Activated CD8-positive, alpha-beta T cell treated with anti-CD3 and anti-CD28 coated beads, Interleukin-2, amount 10 ng/mL, durations not matched to agents 7 days and 5 days (primary cell): Measurements from ENCODE around the gene UBE2D3. TPM values are rescaled to one million over a fixed set of nuclear protein-coding genes. Genes with fewer than 3 reads are reported as not detected.

Experiments
- ATAC-seq: fragments of 150-1000 bp; cut with Tn5 transposase; one replicate; pipeline ENCODE4 v1.10.0; 2021; ENCODE audit warnings: moderate library complexity
- CTCF ChIA-PET: fragments of 350-600 bp; sonication (Branson Sonifier 250); formaldehyde crosslinking; loops from one replicate; lab custom pipeline; 2021; ENCODE audit warnings: antibody characterized with exemption; lab: Charles Lee
- POLR2A ChIA-PET: fragments of 350-600 bp; sonication (Branson Sonifier 250); formaldehyde crosslinking; loops from one replicate; lab custom pipeline; 2021; ENCODE audit warnings: antibody characterized with exemption; lab: Charles Lee
- DNase-seq: peaks from one replicate; pipeline ENCODE4 v3.0.0-alpha.2; 2020
- H3K27ac Mint-ChIP-seq: one replicate; pipeline ENCODE4 v1.8.0; 2021; ENCODE audit warnings: mild to moderate bottlenecking, mixed read lengths
- H3K27me3 Mint-ChIP-seq: one replicate; pipeline ENCODE4 v1.8.0; 2021; ENCODE audit warnings: low read depth, mixed read lengths
- H3K36me3 Mint-ChIP-seq: one replicate; pipeline ENCODE4 v1.8.0; 2021; ENCODE audit warnings: low read depth, mixed read lengths
- H3K4me1 Mint-ChIP-seq: one replicate; pipeline ENCODE4 v1.8.0; 2021; ENCODE audit warnings: low read depth, mixed read lengths
- H3K4me3 Mint-ChIP-seq: one replicate; pipeline ENCODE4 v1.8.0; 2021; ENCODE audit warnings: mild to moderate bottlenecking, mixed read lengths
- H3K9me3 Mint-ChIP-seq: one replicate; pipeline ENCODE4 v1.8.0; 2022; ENCODE audit warnings: mixed read lengths; ENCODE audit not compliant: insufficient read depth
- total RNA-seq, 2 experiments: library from RNA; stranded (reverse); gene quantifications; one replicate each; pipeline ENCODE4 v1.2.3, GENCODE V29; 2021

The UBE2D3 gene
- total RNA-seq, 2 experiments from 2014 or later = 388 to 409 TPM

GRCh38 chr4:102772738-102773340, 54.5 kb downstream of the UBE2D3 start:
- Mint-ChIP-seq H3K36me3 (no peaks in the 10 kb centered on the region), H3K4me1 (no peaks in the 10 kb centered on the region), H3K4me3 (no peak overlapping the region), H3K27me3 (peaks cover 6% of the 10 kb centered on the region), H3K27ac (no peak overlapping the region), H3K9me3 (no peaks in the 10 kb centered on the region)
- CTCF ChIA-PET = no interaction called here
- no peak for DNase-seq
- POLR2A ChIA-PET = no interaction called here
- ATAC-seq = no peak

- no peaks in the 10 kb centered on the region for H3K9me3 Mint-ChIP-seq
- CTCF ChIA-PET = no interaction called here
- no peak overlapping the region for H3K4me3 Mint-ChIP-seq
- peaks cover 4% of the 10 kb centered on the region for H3K27me3 Mint-ChIP-seq
- DNase-seq (no peak), ATAC-seq (no peak)
- H3K36me3 Mint-ChIP-seq = no peaks in the 10 kb centered on the region
- H3K27ac Mint-ChIP-seq = no peak overlapping the region
- POLR2A ChIA-PET = interaction anchor here (0.6 kb wide), 1 partner anchor 276 kb away, joined by 5 read pairs; no protein-coding TSS in a partner anchor
- H3K4me1 Mint-ChIP-seq = peaks cover 11% of the 10 kb centered on the region
Measured at GRCh38 chr4:102764901-102765300, 62.5 kb downstream of the UBE2D3 start.

GRCh38 chr4:102761906-102762305, 65.4 kb downstream of the UBE2D3 start:
- DNase-seq = no peak
- H3K9me3 Mint-ChIP-seq = no peaks in the 10 kb centered on the region
- CTCF ChIA-PET = interaction anchor here (0.7 to 1.2 kb wide), 5 partner anchors 16 to 338 kb away, joined by 3 to 4 read pairs (median 3); no protein-coding TSS in a partner anchor
- H3K27me3 Mint-ChIP-seq = no peaks in the 10 kb centered on the region
- POLR2A ChIA-PET = interaction anchor here (1.2 to 3.1 kb wide), 5 partner anchors 24 to 261 kb away, joined by 4 to 26 read pairs (median 6); partner anchors contain the start of genes NFKB1 and UBE2D3
- ATAC-seq = no peak
- H3K36me3 Mint-ChIP-seq = peaks cover 7% of the 10 kb centered on the region
- peaks cover 31% of the 10 kb centered on the region for H3K4me1 Mint-ChIP-seq
- no peak overlapping the region for H3K4me3 Mint-ChIP-seq
- H3K27ac Mint-ChIP-seq = no peak overlapping the region

GRCh38 chr4:102761296-102761701, 66.1 kb downstream of the UBE2D3 start:
- CTCF ChIA-PET = interaction anchor here (0.9 to 1.4 kb wide), 9 partner anchors 17 to 339 kb away, joined by 3 to 5 read pairs (median 3); partner anchors contain the start of genes BDH2 and UBE2D3
- peaks cover 9% of the 10 kb centered on the region for H3K36me3 Mint-ChIP-seq
- peak overlapping the region; percentile 74 for H3K27ac Mint-ChIP-seq
- DNase-seq (no peak), ATAC-seq (peak; percentile 22)
- peak overlapping the region; percentile 92 for H3K4me3 Mint-ChIP-seq
- no peaks in the 10 kb centered on the region for H3K27me3 Mint-ChIP-seq
- POLR2A ChIA-PET = interaction anchor here (1.1 to 3.1 kb wide), 8 partner anchors 23 to 260 kb away, joined by 4 to 26 read pairs (median 6); partner anchors contain the start of genes CISD2, NFKB1 and UBE2D3
- H3K4me1 Mint-ChIP-seq = peaks cover 31% of the 10 kb centered on the region
- no peaks in the 10 kb centered on the region for H3K9me3 Mint-ChIP-seq

GRCh38 chr4:102760645-102761295, 66.6 kb downstream of the UBE2D3 start, which contains the start of gene MANBA:
TSS of gene MANBA (minus strand) at chr4:102760968. CDS start at chr4:102760894, 74 bp downstream.
- no peaks in the 10 kb centered on the region for H3K27me3 Mint-ChIP-seq
- ChIA-PET CTCF (interaction anchor here (0.9 to 1.4 kb wide), 7 partner anchors 29 to 339 kb away, joined by 3 to 5 read pairs (median 3); partner anchors contain the start of genes BDH2 and UBE2D3), POLR2A (interaction anchor here (0.7 to 3.1 kb wide), 11 partner anchors 15 to 415 kb away, joined by 3 to 26 read pairs (median 5); partner anchors contain the start of genes CISD2, NFKB1, SLC39A8 and UBE2D3)
- peak within 1 kb of the TSS; percentile 85 for H3K27ac Mint-ChIP-seq
- peaks cover 11% of the 10 kb centered on the region for H3K36me3 Mint-ChIP-seq
- peak within 1 kb of the TSS; percentile 92 for H3K4me3 Mint-ChIP-seq
- ATAC-seq (peak; percentile 97), DNase-seq (peak; percentile 91)
- H3K9me3 Mint-ChIP-seq = no peaks in the 10 kb centered on the region
- H3K4me1 Mint-ChIP-seq = peaks cover 31% of the 10 kb centered on the region

GRCh38 chr4:102759831-102760644, 67.3 kb downstream of the UBE2D3 start:
- H3K9me3 Mint-ChIP-seq = no peaks in the 10 kb centered on the region

GRCh38 chr4:102758241-102759160, 68.8 kb downstream of the UBE2D3 start:
- no peak overlapping the region for H3K4me3 Mint-ChIP-seq

More at GRCh38 chr4:102759831-102760644, 67.3 kb downstream of the UBE2D3 start:
- Mint-ChIP-seq H3K4me3 (peak overlapping the region; percentile 92), H3K36me3 (peaks cover 12% of the 10 kb centered on the region), H3K27ac (peak overlapping the region; percentile 85), H3K4me1 (peaks cover 31% of the 10 kb centered on the region), H3K27me3 (no peaks in the 10 kb centered on the region)
- ChIA-PET POLR2A (interaction anchor here (0.7 to 3.1 kb wide), 9 partner anchors 14 to 414 kb away, joined by 3 to 26 read pairs (median 5); partner anchors contain the start of genes NFKB1, SLC39A8 and UBE2D3), CTCF (interaction anchor here (1.1 to 1.4 kb wide), 3 partner anchors 67 to 340 kb away, joined by 3 to 5 read pairs (median 3); partner anchors contain the start of genes BDH2 and UBE2D3)
- ATAC-seq = peak; percentile 30
- peak; percentile 33 for DNase-seq

GRCh38 chr4:102757681-102758080, 69.7 kb downstream of the UBE2D3 start:
- ATAC-seq (no peak), DNase-seq (no peak)
- Mint-ChIP-seq H3K4me1 (peaks cover 31% of the 10 kb centered on the region), H3K9me3 (no peaks in the 10 kb centered on the region), H3K27ac (no peak overlapping the region), H3K4me3 (no peak overlapping the region), H3K36me3 (peaks cover 15% of the 10 kb centered on the region), H3K27me3 (no peaks in the 10 kb centered on the region)
- POLR2A ChIA-PET = no interaction called here
- CTCF ChIA-PET = no interaction called here

More at GRCh38 chr4:102758241-102759160, 68.8 kb downstream of the UBE2D3 start:
- peaks cover 15% of the 10 kb centered on the region for H3K36me3 Mint-ChIP-seq
- no peak overlapping the region for H3K27ac Mint-ChIP-seq
- ATAC-seq (no peak), DNase-seq (no peak)
- H3K9me3 Mint-ChIP-seq = no peaks in the 10 kb centered on the region
- no peaks in the 10 kb centered on the region for H3K27me3 Mint-ChIP-seq
- ChIA-PET POLR2A (no interaction called here), CTCF (no interaction called here)
- H3K4me1 Mint-ChIP-seq = peaks cover 31% of the 10 kb centered on the region

GRCh38 chr4:102754044-102754443, 73.3 kb downstream of the UBE2D3 start:
- Mint-ChIP-seq H3K9me3 (no peaks in the 10 kb centered on the region), H3K27ac (no peak overlapping the region), H3K27me3 (no peaks in the 10 kb centered on the region), H3K4me3 (no peak overlapping the region), H3K36me3 (peaks cover 26% of the 10 kb centered on the region), H3K4me1 (peaks cover 15% of the 10 kb centered on the region)
- ChIA-PET POLR2A (no interaction called here), CTCF (interaction anchor here (2.1 kb wide), 1 partner anchor 19 kb away, joined by 6 read pairs; no protein-coding TSS in a partner anchor)
- ATAC-seq = no peak
- no peak for DNase-seq

GRCh38 chr4:102751941-102752340, 75.4 kb downstream of the UBE2D3 start:
- H3K36me3 Mint-ChIP-seq = peaks cover 18% of the 10 kb centered on the region
- peaks cover 3% of the 10 kb centered on the region for H3K4me1 Mint-ChIP-seq
- ChIA-PET POLR2A (no interaction called here), CTCF (no interaction called here)
- no peaks in the 10 kb centered on the region for H3K27me3 Mint-ChIP-seq
- DNase-seq (no peak), ATAC-seq (no peak)
- H3K27ac Mint-ChIP-seq = no peak overlapping the region
- H3K4me3 Mint-ChIP-seq = no peak overlapping the region
- no peaks in the 10 kb centered on the region for H3K9me3 Mint-ChIP-seq
